ENCODE data around the gene GOLGA8O. TPM values are rescaled to one million over a fixed set of nuclear protein-coding genes. Genes with fewer than 3 reads are reported as not detected.

The GOLGA8O gene, protein sequence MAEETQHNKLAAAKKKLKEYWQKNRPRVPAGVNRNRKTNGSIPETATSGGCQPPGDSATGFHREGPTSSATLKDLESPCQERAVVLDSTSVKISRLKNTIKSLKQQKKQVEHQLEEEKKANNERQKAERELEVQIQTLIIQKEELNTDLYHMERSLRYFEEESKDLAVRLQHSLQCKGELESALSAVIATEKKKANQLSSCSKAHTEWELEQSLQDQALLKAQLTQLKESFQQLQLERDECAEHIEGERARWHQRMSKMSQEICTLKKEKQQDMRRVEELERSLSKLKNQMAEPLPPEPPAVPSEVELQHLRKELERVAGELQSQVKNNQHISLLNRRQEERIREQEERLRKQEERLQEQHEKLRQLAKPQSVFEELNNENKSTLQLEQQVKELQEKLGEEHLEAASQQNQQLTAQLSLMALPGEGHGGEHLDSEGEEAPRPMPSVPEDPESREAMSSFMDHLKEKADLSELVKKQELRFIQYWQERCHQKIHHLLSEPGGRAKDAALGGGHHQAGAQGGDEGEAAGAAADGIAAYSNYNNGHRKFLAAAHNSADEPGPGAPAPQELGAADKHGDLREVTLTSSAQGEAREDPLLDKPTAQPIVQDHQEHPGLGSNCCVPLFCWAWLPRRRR
- total RNA-seq (2022; extraction: Qiagen RNA extraction; ENCODE audit: low read depth) = 0.14 to 0.37 TPM (median 0.24 TPM) in 5 replicates

DNA sequence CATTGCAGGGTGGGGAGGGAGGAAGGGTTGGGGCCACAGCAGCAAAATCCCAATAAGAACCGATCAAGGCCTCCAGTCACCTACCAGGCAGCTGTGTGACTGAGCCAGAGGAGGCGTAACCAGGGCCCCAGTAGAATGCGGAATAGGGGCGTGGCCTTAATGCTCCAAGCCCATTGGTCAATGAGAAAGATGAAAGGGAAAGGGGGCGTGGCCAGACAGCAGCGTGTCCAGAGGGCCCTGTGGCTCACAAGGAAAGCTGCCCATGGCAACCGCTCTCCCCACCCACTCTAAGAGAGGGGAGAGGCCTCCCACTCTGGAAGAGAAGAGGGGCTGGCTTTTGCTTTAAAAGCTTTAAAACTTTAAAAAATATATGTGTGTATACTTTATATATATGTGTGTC is at the start of gene GOLGA8O:
Gene GOLGA8O, minus strand, starts transcription at position 101 of the 400 bp plus-strand sequence. Its CDS starts 98 bp downstream, at position 3.

DNA sequence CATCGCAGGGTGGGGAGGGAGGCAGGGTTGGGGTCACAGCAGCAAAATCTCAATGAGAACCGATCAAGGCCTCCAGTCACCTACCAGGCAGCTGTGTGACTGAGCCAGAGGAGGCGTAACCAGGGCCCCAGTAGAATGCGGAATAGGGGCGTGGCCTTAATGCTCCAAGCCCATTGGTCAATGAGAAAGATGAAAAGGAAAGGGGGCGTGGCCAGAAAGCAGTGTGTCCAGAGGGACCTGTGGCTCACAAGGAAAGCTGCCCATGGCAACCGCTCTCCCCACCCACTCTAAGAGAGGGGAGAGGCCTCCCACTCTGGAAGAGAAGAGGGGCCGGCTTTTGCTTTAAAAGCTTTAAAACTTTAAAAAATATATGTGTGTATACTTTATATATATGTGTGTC is 52.2 kb downstream of the GOLGA8O start, which contains the start of gene GOLGA8K:
Gene GOLGA8K, minus strand, starts transcription at position 101 of the 400 bp plus-strand sequence. Its CDS starts 98 bp downstream, at position 3.

Other genes starting within 250 kb of the GOLGA8O start
- 0.56 to 0.97 TPM (median 0.71 TPM) in 5 replicates for gene GOLGA8K, start 52.3 kb downstream of the GOLGA8O start, total RNA-seq (2022; extraction: Qiagen RNA extraction; ENCODE audit: low read depth)
- gene GOLGA8N, start 137.8 kb upstream of the GOLGA8O start, total RNA-seq (2022; extraction: Qiagen RNA extraction; ENCODE audit: low read depth) = 1.1 to 1.7 TPM (median 1.4 TPM) in 5 replicates
- 50.8 to 80.9 TPM (median 76.2 TPM) in 5 replicates for gene ARHGAP11A, start 159.9 kb upstream of the GOLGA8O start, total RNA-seq (2022; extraction: Qiagen RNA extraction; ENCODE audit: low read depth)
- gene SCG5, start 186.1 kb upstream of the GOLGA8O start, total RNA-seq (2022; extraction: Qiagen RNA extraction; ENCODE audit: low read depth) = 1.8 to 3.2 TPM (median 2.7 TPM) in 5 replicates